Right lobe of liver (tissue), 6 donors: ENCODE results near the gene ARL8B. TPM values are rescaled to one million over a fixed set of nuclear protein-coding genes. Genes with fewer than 3 reads are reported as not detected.
A peak's percentile ranks its signal among the peaks of the same experiment; 100 is the strongest.
"Not testable (repeated sequence)": the region's sequence is repeated elsewhere in the genome, so short reads cannot be mapped to it uniquely, and the experiment has no call there.

Experiments
- ATAC-seq, 4 donors: fragments of 200-7000 bp; cut with Tn5 transposase; one replicate each; pipeline ENCODE4 v1.9.1; 2020; ENCODE audit warnings: mild to moderate bottlenecking in 4 of 4, moderate library complexity in 4 of 4
- DNase-seq, 3 donors: peaks; one replicate each; pipeline ENCODE4 v3.0.0-alpha.2; 2020
- H3K27ac ChIP-seq, 3 donors: fragments of 200-600 bp; one replicate each; pipeline ENCODE4 v1.8.0; 2022
- H3K27me3 ChIP-seq, 2 donors: fragments of 200-600 bp; one replicate each; pipeline ENCODE4 v1.8.0; 2022
- H3K36me3 ChIP-seq, 4 donors: fragments of 200-600 bp; sonication (generic) in 1 of 4; one replicate each; pipeline versions ENCODE4 v1.5.1 to v1.8.0; 2017 to 2022; ENCODE audit warnings: control low read depth in 1 of 4
- H3K4me1 ChIP-seq, 4 donors: fragments of 200-600 bp; sonication (generic) in 1 of 4; one replicate each; pipeline versions ENCODE4 v1.5.1 to v1.8.0; 2017 to 2022; ENCODE audit warnings: control low read depth in 1 of 4
- H3K4me3 ChIP-seq, 3 donors: fragments of 200-600 bp; one replicate each; pipeline ENCODE4 v1.8.0; 2022
- H3K9me3 ChIP-seq, 4 donors: fragments of 200-600 bp; sonication (generic) in 1 of 4; one replicate each; pipeline versions ENCODE4 v1.5.1 to v1.8.0; 2017 to 2022; ENCODE audit warnings: control low read depth in 1 of 4
- CTCF ChIP-seq, 4 donors: fragments of 200-600 bp in 3 of 4; fragments of 450-650 bp in 1 of 4; IDR thresholded peaks; one replicate each; pipeline versions ENCODE4 v1.5.1 to v1.8.0; 2016 to 2022; ENCODE audit warnings: antibody characterized with exemption in 4 of 4, mild to moderate bottlenecking in 2 of 4
- POLR2A ChIP-seq: fragments of 450-650 bp; IDR thresholded peaks from one replicate; pipeline ENCODE4 v1.6.1; 2017; ENCODE audit warnings: antibody characterized with exemption, mild to moderate bottlenecking
- WGBS: methylation state at CpG from one replicate; pipeline ENCODE4 v1.1.6; 2018; ENCODE audit warnings: low coverage, low lambda C conversion rate; ENCODE audit not compliant: insufficient coverage; ENCODE audit errors: missing lambda C conversion rate; 5-methylcytosine and 5-hydroxymethylcytosine counted together
- intact Hi-C, 2 donors: fragments of 100-400 bp; cut with DNase I; formaldehyde crosslinking; loops; one replicate each; pipeline versions ENCODE4 v1.11.2 to v1.14.1; 2022
- total RNA-seq, 6 experiments: library from RNA; depleted of rRNA in 2 of 6; stranded (reverse); fragments of >200 nt in 2 of 6; fragmentation: NEBNext Ultra II Directional in 3 of 6; extraction: Animal tissue kit (Norgen Biotek cat#: 25700) in 3 of 6; gene quantifications; one replicate each; pipeline versions ENCODE4 v1.1.0 to v1.2.4, GENCODE V29; 2016 to 2023
- donor health status: DM: no; HTN: yes; CAD: no.
- donor health status: DM: no; HTN: no; CAD: no.
- donor health status: DM: no; HTN: no; CAD: no.
- donor health status: DM: no; HTN: yes; CAD: no.
- donor health status: DM: no; HTN: yes; CAD: no.

The ARL8B gene
- total RNA-seq, 6 experiments from 2014 or later: 20.0 to 33.1 (median 26.7) TPM

GRCh38 chr3:5170975-5171374, 48.9 kb downstream of the ARL8B start:
- DNase-seq (no peak), ATAC-seq (no peak)
- peaks cover 0 to 9% (median 0%) of the 10 kb centered on the region in 4 donors for H3K4me1 ChIP-seq
- H3K4me3 ChIP-seq: no peak overlapping the region
- H3K27me3 ChIP-seq: no peaks in the 10 kb centered on the region
- 75% methylated on average over 5 of the region's 5 CpGs for WGBS
- no peak for TF ChIP-seq CTCF (IDR thresholded peaks at IDR 0.05)
- no peak for TF ChIP-seq POLR2A
- H3K36me3 ChIP-seq: peaks cover 0 to 22% (median 7%) of the 10 kb centered on the region in 4 donors
- intact Hi-C loops: no loop called here
- no peak overlapping the region for H3K27ac ChIP-seq
- H3K9me3 ChIP-seq: no peaks in the 10 kb centered on the region

GRCh38 chr3:5172018-5172417, 49.9 kb downstream of the ARL8B start:
- H3K4me1 ChIP-seq: peaks cover 0 to 9% (median 0%) of the 10 kb centered on the region in 4 donors
- DNase-seq (no peak), ATAC-seq (peak in 3 of 4 donors; percentile 45 to 72 (median 59))
- no peak overlapping the region for H3K4me3 ChIP-seq
- no peaks in the 10 kb centered on the region for H3K9me3 ChIP-seq
- H3K27ac ChIP-seq: no peak overlapping the region
- no peak for TF ChIP-seq POLR2A
- TF ChIP-seq CTCF (IDR thresholded peaks at IDR 0.05): no peak
- 38% methylated on average over 4 of the region's 4 CpGs for WGBS
- intact Hi-C loops: no loop called here
- peaks cover 0 to 22% (median 7%) of the 10 kb centered on the region in 4 donors for H3K36me3 ChIP-seq
- no peaks in the 10 kb centered on the region for H3K27me3 ChIP-seq

GRCh38 chr3:5179036-5179435, 56.9 kb downstream of the ARL8B start:
- intact Hi-C loops, H3K9me3 ChIP-seq, H3K27ac ChIP-seq, DNase-seq, H3K27me3 ChIP-seq, H3K4me1 ChIP-seq, ATAC-seq, H3K4me3 ChIP-seq: not testable (repeated sequence)
- 77% methylated on average over 1 of the region's 2 CpGs for WGBS
- H3K36me3 ChIP-seq: peaks cover 0 to 28% (median 15%) of the 10 kb centered on the region in 4 donors

GRCh38 chr3:5181469-5182141, 59.5 kb downstream of the ARL8B start:
- intact Hi-C loops: no loop called here
- no peak overlapping the region for H3K4me3 ChIP-seq
- H3K27me3 ChIP-seq: no peaks in the 10 kb centered on the region
- 71% methylated on average over 2 of the region's 2 CpGs for WGBS
- H3K27ac ChIP-seq: no peak overlapping the region
- ATAC-seq (no peak), DNase-seq (no peak)
- TF ChIP-seq CTCF (IDR thresholded peaks at IDR 0.05): no peak
- no peak for TF ChIP-seq POLR2A
- peaks cover 0 to 17% (median 2%) of the 10 kb centered on the region in 4 donors for H3K4me1 ChIP-seq
- H3K9me3 ChIP-seq: no peaks in the 10 kb centered on the region
- peaks cover 0 to 20% (median 13%) of the 10 kb centered on the region in 4 donors for H3K36me3 ChIP-seq

GRCh38 chr3:5183714-5184113, 61.6 kb downstream of the ARL8B start:
- peaks cover 0 to 18% (median 9%) of the 10 kb centered on the region in 4 donors for H3K36me3 ChIP-seq
- WGBS: 86% methylated on average over 12 of the region's 12 CpGs
- H3K4me1 ChIP-seq: peaks cover 0 to 18% (median 2%) of the 10 kb centered on the region in 4 donors
- H3K4me3 ChIP-seq, H3K27ac ChIP-seq, H3K27me3 ChIP-seq, H3K9me3 ChIP-seq, DNase-seq, intact Hi-C loops, ATAC-seq: not testable (repeated sequence)
